GM21576 (cell line): ENCODE data around the gene RBMS3.
"Not testable (repeated sequence)": the region's sequence is repeated elsewhere in the genome, so short reads cannot be mapped to it uniquely, and the experiment has no call there.

Source experiments
- ATAC-seq: cut with Tn5 transposase; IDR thresholded peaks from one replicate; pipeline ENCODE4 v1.9.1; 2021; ENCODE audit warnings: mild to moderate bottlenecking, moderate library complexity; ENCODE audit not compliant: unreplicated experiment

The RBMS3 gene

GRCh38 chr3:29973763-29974162 is 692.9 kb downstream of the RBMS3 start:
- ATAC-seq: no peak

GRCh38 chr3:29976871-29977270 is 696.0 kb downstream of the RBMS3 start:
- ATAC-seq: no peak

- ATAC-seq: no peak
These were observed 696.5 kb downstream of the RBMS3 start for GRCh38 chr3:29977360-29977759.

- no peak for ATAC-seq
These were observed 697.2 kb downstream of the RBMS3 start for GRCh38 chr3:29978036-29978435.

- no peak for ATAC-seq
These were observed 710.3 kb downstream of the RBMS3 start for GRCh38 chr3:29991198-29991597.

- no peak for ATAC-seq
These were observed 721.9 kb downstream of the RBMS3 start for GRCh38 chr3:30002797-30003196.

- no peak for ATAC-seq
These were observed 722.9 kb downstream of the RBMS3 start for GRCh38 chr3:30003741-30004140.

GRCh38 chr3:30004481-30004880 is 723.6 kb downstream of the RBMS3 start:
- no peak for ATAC-seq

GRCh38 chr3:30006111-30006510 is 725.2 kb downstream of the RBMS3 start:
- ATAC-seq: no peak

- no peak for ATAC-seq
These were observed 726.8 kb downstream of the RBMS3 start for GRCh38 chr3:30007668-30008067.

- ATAC-seq: no peak
These were observed 730.4 kb downstream of the RBMS3 start for GRCh38 chr3:30011237-30011803.

GRCh38 chr3:30012941-30013543 is 732.2 kb downstream of the RBMS3 start:
- peak; percentile 59 for ATAC-seq

GRCh38 chr3:30017901-30018300 is 737.0 kb downstream of the RBMS3 start:
- no peak for ATAC-seq

- ATAC-seq: no peak
These were observed 739.5 kb downstream of the RBMS3 start for GRCh38 chr3:30020380-30020779.

GRCh38 chr3:30024466-30024865 is 743.6 kb downstream of the RBMS3 start:
- ATAC-seq: no peak

GRCh38 chr3:30026851-30027250 is 746.0 kb downstream of the RBMS3 start:
- ATAC-seq: no peak

GRCh38 chr3:30034246-30034991 is 753.5 kb downstream of the RBMS3 start:
- no peak for ATAC-seq

- no peak for ATAC-seq
These were observed 755.2 kb downstream of the RBMS3 start for GRCh38 chr3:30035935-30036567.

- no peak for ATAC-seq
These were observed 759.3 kb downstream of the RBMS3 start for GRCh38 chr3:30040126-30040525.

- not testable (repeated sequence) for ATAC-seq
These were observed 760.6 kb downstream of the RBMS3 start for GRCh38 chr3:30041481-30041880.

GRCh38 chr3:30042274-30042859 is 761.5 kb downstream of the RBMS3 start:
- peak; percentile 58 for ATAC-seq
